Gastroesophageal sphincter (tissue), 3 donors: ENCODE results near the gene DCC.

Experiments used
- CTCF ChIP-seq, 4 experiments: fragments of 200-600 bp in 2 of 4; fragments of 450-650 bp in 2 of 4; sonication (generic) in 1 of 4; IDR thresholded peaks; one replicate each; pipeline ENCODE4 v1.5.1; 2017 to 2019; ENCODE audit warnings: antibody characterized with exemption in 4 of 4, mild to moderate bottlenecking in 2 of 4, moderate library complexity in 2 of 4
- POLR2A ChIP-seq, 2 donors: fragments of 450-650 bp; IDR thresholded peaks; one replicate each; pipeline ENCODE4 v1.6.1; 2017; ENCODE audit warnings: antibody characterized with exemption in 2 of 2, mild to moderate bottlenecking in 2 of 2, moderate library complexity in 1 of 2

GRCh38 chr18:52970686-52971085, 630.7 kb downstream of the DCC start:
- TF ChIP-seq CTCF (IDR thresholded peaks at IDR 0.05) (no peak), POLR2A (IDR thresholded peaks at IDR 0.05) (no peak)
